Ovary (tissue), 3 donors: ENCODE data around the gene HSFX3.
"Not testable (repeated sequence)": the region's sequence is repeated elsewhere in the genome, so short reads cannot be mapped to it uniquely, and the experiment has no call there.

ENCODE experiments used
- EP300 ChIP-seq: sonication (generic); formaldehyde crosslinking; IDR thresholded peaks from one replicate; pipeline ENCODE4 v1.6.1; 2017; ENCODE audit warnings: antibody characterized with exemption
- POLR2A ChIP-seq: fragments of 450-650 bp; IDR thresholded peaks from one replicate; pipeline ENCODE4 v1.6.1; 2017; ENCODE audit warnings: antibody characterized with exemption, mild to moderate bottlenecking, moderate library complexity
- TF ChIP-seq, protein P1 (sequence below), 3 donors: fragments of 450-650 bp in 2 of 3; fragments of 200-600 bp in 1 of 3; IDR thresholded peaks; one replicate each; pipeline versions ENCODE4 v1.5.1 to v1.8.0; 2016 to 2022; ENCODE audit warnings: antibody characterized with exemption in 3 of 3, mild to moderate bottlenecking in 1 of 3
- donor health status: DM: no; HTN: no; CAD: no.

DNA sequence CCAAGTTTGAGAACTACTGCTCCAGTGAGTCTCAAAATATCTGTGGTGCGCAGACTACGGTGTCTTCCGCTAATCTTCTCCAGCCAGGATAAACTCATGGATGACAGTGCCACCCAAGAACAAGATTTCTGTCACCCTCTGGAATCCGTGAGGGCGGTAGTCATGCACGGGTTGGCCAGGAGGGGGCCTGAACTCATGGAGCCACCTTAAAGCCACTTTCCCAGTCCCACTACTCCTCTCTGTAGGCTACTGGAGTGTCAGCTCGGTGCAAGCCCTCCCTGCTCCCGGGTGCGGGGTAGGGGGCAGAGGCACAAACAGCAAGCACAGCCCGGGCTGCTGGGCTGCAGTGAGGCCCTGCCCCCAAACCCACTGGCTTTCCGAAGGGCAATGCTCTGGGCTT is 48.9 kb upstream of the HSFX3 start:
- TF ChIP-seq, protein P1, sequence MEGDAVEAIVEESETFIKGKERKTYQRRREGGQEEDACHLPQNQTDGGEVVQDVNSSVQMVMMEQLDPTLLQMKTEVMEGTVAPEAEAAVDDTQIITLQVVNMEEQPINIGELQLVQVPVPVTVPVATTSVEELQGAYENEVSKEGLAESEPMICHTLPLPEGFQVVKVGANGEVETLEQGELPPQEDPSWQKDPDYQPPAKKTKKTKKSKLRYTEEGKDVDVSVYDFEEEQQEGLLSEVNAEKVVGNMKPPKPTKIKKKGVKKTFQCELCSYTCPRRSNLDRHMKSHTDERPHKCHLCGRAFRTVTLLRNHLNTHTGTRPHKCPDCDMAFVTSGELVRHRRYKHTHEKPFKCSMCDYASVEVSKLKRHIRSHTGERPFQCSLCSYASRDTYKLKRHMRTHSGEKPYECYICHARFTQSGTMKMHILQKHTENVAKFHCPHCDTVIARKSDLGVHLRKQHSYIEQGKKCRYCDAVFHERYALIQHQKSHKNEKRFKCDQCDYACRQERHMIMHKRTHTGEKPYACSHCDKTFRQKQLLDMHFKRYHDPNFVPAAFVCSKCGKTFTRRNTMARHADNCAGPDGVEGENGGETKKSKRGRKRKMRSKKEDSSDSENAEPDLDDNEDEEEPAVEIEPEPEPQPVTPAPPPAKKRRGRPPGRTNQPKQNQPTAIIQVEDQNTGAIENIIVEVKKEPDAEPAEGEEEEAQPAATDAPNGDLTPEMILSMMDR (IDR thresholded peaks at IDR 0.05) = not testable (repeated sequence)
- TF ChIP-seq POLR2A, EP300: not testable (repeated sequence)
